ENCODE measurements around the gene USP7.
A peak's percentile ranks its signal among the peaks of the same experiment; 100 is the strongest.
"Not testable (repeated sequence)": the region's sequence is repeated elsewhere in the genome, so short reads cannot be mapped to it uniquely, and the experiment has no call there.

Gene USP7

DNA sequence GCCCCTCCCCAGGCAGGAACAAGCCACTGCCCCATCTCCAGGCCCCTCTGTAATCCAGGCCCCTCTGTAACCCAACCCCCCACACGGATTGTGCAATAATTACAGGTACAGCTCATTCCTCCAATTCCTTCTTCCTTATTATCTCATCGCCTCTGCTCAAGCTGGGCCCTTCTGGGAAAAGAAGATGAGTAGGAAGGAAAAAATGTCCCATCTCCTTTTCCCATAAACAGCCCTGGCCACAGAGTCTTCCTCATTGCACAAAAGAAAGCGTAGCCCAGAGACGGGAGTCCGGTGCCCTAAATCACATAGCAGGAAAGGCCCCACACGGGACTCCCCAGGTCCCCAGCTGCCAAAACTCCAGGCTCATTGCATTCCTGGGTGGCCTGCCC is 85.2 kb downstream of the USP7 start:
- DNase-seq (ENCODE audit: low read depth in 2 of 2): no peak

DNA sequence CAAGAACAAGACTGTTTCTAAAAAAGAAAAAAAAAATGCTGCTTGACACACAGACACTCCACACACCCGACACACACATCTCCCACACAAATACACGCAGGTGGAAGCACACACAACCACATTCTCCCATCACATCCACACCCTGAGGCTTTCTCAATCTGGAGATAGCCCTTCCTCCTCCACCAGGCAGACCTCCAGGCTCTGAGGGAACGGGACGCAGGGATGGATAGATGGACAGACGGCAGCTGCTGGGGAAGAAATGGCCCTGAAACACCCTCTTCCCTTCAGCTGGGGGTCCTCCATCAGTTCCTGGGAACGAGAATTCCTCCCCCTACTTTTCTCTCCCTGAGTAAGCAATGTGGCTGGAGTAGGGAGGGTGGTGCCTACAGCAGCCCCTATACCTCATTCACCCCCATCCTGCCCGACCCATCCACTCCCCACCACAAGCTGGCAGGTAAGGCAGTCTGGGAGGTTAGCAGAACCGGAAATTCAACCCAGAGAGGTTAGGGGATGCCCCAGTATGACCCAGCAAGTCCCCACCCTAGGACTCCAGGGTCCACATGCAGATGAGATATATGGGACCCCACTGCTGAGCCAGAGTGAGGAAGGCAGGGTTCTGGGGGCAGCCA is 85.7 kb downstream of the USP7 start:
- DNase-seq (ENCODE audit: low read depth in 2 of 2): no peak

DNA sequence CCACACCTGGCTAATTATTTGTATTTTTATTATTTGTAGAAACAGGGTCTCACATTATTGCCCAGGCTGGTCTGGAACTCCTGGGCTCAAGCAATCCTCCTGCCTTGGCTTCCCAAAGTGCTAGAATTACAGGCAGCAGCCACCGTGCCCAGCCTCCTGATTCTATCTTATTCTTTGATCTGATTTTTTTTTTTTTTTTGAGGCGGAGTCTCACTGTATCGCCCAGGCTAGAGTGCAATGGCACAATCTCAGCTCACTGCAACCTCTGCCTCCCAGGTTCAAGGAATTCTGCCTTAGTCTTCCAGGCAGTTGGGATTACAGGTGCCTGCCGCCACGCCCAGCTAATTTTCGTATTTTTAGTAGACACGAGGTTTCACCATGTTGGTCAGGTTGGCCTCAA is 88.4 kb downstream of the USP7 start:
- not testable (repeated sequence) for DNase-seq (ENCODE audit: low read depth in 2 of 2)

DNA sequence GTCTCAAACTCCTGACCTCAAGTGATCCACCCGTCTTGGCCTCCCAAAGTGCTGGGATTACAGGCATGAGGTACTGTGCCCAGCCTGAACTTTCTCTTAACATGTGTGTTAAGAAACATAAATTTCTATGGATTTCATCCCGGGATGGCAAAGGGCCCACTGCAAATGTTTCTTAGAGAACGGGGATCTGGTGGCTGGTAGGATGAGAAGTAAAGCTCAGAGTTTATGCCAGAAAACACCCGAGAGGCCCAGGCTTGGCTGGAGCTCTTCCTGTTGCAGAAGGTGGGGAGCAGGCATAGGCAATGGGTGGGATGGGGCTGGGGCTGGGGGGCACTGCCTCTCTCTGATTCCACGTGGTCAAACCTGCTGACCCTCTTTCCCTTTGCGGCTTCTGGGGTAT is 89.3 kb downstream of the USP7 start:
- no peak for DNase-seq (ENCODE audit: low read depth in 2 of 2)

DNA sequence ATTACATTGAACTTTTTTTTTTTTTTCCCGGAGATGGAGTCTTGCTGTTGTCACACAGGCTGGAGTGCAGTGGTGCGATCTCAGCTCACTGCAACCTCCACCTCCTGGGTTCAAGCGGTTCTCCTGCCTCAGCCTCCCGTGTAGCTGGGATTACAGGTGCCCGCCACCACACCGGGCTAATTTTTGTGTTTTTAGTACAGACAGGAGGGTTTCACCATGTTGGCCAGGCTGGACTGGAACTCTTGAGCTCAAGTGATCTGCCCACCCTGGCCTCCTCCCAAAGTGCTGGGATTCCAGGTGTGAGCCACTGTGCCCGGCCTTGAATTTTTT is 89.9 kb downstream of the USP7 start:
- not testable (repeated sequence) for DNase-seq (ENCODE audit: low read depth in 2 of 2)

DNA sequence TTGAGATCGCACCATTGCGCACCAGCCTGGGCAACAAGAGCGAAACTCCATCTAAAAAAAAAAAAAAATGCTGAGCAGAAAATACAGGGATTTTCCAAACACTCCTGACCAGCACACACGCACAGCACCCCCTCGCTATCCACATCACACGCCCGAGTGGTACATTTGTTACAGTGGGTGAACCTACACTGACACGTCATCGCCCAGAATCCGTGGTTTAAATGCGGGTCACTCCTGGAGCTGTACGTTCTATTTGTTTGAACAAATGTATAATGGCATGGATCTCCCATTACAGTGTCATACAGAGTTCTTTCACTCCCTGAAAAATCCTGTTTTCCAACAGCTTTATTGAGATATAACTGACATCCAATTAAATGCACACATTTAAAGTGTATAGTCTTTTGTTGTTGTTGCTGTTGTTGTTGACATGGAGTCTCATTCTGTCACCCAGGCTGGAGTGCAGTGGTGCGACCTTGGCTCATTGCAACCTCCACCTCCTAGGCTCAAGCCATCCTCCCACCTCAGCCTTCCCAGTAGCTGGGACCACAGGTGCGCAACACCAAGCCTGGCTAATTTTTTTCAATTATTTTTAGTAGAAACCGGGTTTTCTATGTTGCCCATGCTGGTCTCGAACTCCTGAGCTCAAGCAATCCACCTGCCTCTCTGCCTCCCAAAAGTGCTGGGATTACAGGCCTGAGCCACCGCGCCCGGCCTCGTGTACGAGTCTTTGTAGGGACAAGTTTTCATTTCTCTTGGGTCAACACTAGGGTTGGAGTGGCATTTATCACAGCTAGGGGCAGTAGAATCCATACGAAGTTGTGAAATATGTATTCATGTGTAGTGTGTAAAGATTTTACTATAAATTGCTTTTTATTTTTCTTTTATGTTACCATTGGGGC is 90.5 kb downstream of the USP7 start:
- no peak for DNase-seq (ENCODE audit: low read depth in 2 of 2)

DNA sequence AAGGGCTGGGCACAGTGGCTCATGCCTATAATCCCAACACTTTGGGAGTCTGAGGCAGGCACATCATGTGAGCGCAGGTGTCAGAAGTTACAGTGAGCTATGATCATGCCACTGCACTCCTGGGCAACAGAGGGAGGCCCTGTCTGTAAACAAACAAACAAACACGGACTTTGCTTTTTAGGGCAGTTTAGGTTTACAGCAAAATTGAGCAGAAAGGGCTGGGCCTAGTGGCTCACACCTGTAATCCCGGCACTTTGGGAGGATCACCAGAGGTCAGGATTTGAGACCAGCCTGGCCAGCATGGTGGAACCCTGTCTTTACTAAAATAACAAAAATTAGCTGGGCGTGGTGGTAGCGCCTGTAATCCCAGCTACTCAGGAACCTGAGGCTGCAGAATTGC is 91.6 kb downstream of the USP7 start:
- DNase-seq (ENCODE audit: low read depth in 2 of 2): no peak

DNA sequence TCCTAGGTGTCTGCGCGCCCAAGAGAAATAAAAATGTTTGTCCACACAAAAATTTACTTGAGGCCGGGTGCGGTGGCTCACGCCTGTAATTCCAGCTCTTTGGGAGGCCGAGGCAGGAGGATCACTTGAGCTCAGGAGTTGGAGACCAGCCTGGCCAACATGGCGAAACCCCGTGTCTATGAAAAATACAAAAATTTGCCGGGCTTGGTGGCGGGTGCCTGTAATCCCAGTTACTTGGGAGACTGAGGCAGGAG is 93.8 kb downstream of the USP7 start:
- DNase-seq (ENCODE audit: low read depth in 2 of 2): not testable (repeated sequence)

DNA sequence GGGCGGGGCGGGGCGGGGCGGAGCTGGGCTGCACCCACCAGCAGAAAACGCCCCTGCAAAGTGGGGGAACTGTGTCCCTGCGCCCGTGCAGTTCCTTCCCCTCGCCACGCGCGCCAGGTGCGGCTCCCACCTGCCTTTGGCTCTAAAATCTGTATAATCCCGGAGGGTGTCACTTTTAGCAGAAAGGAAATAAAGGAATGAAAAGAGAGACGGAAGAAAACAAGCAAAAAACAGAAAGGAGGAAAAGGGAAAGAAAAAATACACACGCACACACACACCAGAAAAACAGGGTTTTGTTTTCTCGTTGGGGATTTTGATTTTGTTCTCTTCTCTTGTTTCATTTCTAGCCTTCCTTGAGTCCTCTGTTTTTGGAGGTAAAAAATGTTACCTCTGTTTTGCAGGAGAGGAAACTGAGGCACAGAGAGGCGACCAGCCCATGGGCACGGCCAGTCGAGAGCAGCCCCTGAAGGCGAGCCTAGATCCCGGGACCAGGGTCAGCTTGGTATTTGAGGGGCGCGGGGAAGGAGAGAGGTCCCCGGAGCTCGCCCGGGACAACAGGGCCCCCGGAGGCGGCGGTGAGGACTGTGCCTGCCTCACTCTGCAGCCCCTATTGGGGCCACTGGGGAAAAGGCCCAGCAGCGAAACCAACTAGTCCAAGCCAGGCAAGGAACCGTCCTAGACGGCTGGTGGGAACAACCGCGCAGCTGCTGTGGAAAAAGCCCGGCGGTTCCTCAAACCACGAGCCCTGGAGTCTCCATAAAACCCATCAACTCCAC is 94.3 kb downstream of the USP7 start:
- no peak for DNase-seq (ENCODE audit: low read depth in 2 of 2)

DNA sequence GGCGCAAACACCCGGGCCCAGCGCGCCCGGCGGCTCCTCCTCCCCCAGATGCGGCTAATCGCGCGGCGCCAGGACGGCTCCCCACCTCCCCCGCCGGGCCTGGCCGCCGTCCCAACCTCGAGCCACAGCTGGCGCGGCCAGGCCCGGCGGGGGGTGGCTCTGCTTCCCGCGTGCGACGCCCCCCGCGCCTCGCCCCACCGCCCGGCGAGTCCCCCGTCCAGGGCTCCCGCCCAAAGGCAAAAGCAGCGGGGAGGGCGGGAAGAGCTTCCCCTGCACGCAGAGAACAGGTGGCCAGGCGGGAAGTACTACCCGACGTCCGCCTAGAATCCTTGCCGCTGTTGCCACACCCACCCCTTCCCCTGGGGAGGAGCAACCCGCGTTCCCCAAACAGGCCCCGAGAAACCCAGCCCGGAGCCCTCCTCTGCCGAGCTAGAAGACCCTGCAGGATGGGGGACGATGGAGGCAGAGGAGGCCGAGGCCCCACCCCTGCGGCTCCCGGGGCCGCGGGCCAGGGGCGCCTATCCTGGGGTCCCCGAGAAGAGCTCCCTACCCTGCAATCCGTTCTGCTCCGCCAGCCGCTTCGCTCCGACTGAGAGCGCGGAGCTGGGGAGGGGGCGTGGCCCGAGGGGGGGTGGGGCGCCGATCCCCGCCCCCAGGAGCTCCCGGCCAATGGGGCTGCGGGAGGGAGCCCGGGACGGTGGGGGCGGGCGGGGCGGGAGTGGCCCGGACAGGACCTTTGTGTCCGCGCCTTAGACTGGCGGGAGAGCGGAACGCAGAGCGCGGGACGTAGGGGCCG is 95.1 kb downstream of the USP7 start, which contains the start of gene CARHSP1:
Gene CARHSP1, minus strand, starts transcription at position 591 of the 796 bp plus-strand sequence. CDS start 9,678 bp downstream, outside the sequence.
- peak; percentile 72 to 76 for DNase-seq (ENCODE audit: low read depth in 2 of 2)

DNA sequence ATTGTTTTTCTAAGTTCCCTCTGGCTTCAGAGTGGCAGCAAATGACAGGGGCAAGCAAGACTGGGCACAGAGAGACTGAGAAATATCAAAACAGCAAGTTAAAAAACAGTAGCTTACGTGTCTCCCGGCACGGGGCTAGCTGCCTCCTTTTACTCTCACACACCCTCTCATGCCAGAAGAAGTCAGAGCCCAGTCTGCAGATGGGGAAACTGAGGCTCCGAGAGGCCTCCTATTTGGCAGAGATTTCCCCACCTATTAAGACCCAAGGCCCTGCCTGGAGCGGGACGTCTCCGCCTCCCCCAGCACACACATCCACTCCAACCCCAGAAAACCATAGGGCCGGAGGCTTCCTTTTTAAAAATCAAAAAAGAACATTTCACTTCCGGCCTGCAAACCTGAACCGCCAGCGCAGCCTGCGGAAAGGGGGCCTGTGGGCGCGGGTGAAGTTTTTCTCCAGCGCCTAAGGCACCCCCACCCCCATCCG is 95.7 kb downstream of the USP7 start:
- DNase-seq (ENCODE audit: low read depth in 2 of 2): no peak

DNA sequence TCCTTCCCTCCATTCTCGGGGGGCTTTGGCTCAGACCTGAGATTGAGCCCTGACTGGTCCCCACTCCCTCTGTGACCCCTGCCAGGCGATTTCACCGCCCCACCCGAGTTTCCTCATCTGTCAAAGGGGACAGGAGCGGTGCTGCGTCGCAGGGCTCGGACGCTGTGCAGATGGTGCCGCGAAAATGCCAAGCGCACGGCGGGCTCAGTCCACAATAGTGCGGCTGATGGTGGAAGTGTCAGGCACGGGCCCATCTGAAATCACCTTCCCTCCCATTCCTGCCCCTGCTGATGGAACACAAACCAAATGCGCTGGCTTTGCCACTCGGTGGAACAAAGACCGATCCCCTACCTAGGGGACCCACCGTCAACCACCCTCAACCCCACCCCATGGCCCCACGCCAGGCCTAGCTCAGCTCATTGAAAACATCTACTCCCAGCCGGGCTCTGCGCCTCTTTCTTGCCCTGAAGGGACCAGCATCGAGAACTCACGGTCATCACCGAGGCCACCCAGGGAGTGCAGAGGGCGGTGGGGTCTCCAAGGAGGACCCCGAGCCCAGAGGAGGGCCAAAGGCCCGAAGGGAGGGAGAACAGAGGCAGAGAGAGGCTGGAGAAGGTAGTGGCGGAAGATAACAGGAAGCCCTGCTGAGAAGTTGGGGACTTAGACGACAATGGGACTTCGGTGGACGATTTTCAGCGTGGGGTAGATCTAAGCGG is 96.3 kb downstream of the USP7 start:
- DNase-seq (ENCODE audit: low read depth in 2 of 2): no peak

DNA sequence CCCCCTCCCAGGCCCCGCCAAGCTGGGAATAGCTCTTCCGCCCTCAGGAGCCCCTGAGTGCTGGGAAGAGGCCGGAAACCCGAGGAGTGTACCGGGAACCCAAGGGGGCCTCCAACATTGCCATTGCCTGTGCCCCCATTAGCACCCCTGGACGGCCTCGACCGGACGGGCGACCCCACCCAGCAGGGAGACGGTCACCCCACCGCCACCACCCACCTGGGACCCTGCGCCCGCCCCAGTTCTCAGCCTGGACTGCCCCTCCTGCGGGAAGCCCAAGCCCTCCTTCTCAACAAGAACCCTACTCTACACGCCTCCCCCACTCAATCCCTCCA is 96.9 kb downstream of the USP7 start:
- DNase-seq (ENCODE audit: low read depth in 2 of 2): no peak

DNA sequence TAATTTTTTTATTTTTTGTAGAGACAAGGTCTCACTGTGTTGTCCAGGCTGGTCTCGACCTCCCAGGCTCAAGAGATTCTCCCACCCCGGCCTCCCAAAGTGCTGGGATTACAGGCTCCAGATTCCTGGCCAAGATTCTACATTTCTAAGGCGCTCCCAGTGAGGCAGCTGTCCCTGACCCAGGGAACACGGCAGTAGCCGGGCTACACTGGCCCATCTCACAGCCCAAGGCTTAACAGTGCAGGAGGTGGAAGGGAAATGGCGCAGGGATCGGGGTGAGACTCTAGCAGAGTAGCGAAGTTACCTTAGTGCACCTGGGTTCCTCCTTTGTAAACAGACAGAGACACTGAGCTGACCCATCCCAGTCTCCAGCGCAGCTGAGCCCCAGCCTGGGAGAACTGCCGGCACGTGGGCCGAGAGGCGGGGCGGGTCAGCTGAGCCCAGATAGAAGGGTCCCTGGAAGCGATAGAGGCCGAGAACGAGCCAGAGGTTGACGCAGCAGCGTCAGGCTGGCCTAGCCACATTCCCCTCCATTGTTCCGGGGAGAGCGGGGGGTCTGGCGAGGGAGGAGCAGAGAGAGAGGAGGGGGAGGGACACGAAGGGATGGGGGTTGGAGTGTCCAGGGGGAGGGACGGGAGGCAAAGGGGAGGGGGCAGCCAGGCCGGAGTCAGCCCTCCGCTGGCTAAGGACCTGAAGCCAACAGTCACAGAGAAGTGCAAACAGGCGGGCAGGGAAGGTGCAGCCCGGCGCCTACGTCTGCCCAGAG is 97.4 kb downstream of the USP7 start:
- no peak for DNase-seq (ENCODE audit: low read depth in 2 of 2)

DNA sequence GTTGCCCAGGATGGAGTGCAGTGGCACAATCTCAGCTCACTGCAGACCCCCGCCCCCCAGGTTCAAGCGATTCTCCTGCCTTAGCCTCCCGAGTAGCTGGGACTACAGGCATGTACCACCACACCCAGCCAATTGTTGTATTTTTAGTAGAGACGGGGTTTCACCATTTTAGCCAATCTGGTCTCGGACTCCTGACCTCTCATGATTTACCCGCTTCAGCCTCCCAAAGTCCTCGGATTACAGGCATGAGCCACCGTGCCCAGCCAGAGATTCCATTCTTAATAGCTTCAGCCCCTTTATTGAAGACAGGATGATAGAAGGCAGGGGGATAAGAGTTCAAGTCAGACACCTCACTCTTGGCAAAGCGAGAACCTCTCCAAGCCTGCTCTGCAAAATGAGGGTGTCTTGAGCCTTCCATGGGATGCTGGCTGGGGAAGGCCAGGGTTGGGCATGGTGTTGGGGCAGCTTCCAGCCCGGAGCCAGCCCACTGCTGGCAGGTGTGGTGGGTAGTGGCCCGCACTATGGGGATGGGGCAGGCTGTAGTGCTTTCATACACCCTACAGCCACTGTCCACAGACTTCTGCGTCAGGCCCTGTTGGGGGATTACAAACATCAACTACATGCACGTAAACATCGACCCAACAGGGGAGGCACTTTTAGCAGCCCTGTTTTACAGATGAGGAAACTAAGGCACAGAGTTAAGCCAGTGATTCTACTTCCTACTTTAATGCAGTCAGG is 98.4 kb downstream of the USP7 start:
- DNase-seq (ENCODE audit: low read depth in 2 of 2): no peak

DNA sequence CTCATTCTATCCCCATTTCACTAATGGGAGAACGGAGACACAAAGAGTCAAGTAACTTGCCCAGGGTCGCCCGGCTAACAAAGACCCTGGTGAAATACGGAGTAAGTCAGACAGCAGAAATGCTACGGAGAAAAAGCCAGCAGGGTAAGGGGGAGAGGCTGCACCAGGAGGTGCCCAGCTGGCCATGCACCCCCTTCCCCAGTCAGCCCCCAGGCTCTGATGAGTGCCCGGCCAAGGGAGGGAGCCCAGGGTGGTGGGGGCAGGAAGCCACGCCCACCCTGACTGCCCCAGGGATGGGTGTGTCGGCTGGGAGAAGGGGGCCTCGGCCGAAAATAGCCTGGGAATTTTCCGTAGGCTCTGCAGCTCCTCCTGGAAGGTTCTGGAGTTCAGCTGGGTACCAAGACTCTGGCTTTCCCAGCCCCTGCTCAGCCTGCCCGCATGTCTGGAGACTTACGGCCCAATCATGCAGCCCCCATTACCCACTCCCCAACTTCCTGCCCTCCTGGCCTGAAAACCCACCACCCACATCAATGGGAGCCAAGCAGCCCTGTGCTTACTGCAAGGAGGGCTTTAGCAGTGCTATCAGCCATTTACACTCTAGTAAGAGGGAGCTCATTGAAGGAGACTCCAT is 99.1 kb downstream of the USP7 start:
- no peak for DNase-seq (ENCODE audit: low read depth in 2 of 2)

DNA sequence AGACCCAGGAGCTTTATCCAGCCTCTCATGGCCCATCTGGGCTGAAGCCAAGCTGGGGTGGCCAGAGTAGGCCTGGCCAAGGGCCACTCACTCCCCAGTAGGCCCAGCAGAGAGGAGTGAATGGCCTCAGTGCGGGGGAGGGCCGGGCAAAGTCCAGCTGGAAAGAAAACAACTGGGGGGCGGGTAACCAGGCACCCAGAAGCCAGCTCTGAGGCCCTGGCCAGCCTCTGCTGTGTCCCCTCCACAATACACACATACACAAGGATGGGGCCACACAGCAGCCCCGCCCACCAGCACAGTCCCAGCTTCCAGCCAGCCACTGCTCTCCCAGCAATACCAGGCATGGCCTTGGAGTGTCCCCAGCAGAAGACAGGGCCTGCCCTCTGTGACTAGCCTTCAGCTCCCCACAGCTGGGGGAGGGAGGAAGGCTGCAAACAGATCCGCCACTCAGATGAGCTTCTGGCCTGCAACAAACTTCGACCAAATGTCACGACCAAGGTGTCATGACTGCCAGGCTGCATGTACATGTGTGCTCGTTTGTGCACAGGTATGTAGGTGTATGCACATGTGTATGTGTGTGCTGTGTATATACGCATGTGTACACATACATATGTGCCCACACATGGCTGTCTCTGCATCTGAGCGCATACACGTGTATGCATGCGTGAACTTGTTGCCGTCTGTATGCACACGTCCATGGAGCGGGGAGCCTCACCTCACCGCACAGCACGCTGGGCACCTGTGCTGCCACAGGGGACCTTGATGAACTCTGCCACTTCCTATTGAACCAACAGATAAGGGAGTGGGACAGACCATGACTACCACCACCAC is 99.9 kb downstream of the USP7 start:
- no peak for DNase-seq (ENCODE audit: low read depth in 2 of 2)

DNA sequence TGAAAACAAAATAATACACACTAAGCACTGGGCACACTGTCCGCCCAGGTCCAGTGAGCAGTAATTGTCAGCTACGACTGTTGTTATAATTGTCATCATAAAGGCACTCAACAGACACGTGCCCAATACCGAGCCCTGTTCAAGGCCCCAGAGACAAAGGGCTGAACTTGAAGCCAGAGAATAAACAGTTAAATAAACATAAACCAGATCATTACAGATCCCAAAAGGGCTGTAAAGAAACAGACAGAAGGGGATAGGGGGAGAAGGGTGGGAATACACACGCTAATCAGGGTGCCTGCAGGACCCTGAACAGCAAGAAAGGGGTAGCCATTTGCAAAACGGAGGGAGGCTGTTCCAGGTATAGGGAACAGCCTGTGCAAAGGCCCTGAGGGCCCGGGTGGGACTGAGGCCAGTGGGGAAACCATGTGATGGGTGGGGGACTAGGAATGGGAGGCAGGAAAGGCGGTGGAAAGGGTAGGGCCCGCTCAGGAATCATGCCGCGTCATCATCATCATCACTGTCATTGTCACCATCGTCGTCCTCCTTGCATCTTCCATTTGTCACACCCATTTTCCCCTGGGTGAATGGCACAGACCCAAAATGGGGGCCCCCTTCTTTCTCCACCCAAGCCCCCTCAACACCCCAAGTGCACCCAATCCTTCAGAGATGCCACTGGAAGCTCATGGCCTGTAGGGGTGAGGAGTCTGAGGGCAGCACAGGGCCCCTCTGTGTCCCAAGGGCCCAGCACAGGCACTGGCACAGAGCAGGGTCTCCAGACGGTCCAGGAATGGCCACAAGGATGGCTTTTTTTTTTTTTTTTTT is 101.2 kb downstream of the USP7 start:
- no peak for DNase-seq (ENCODE audit: low read depth in 2 of 2)

Data from activated CD4-positive, alpha-beta T cell treated with anti-CD3 and anti-CD28 coated beads for 24 hours (primary cell).